Liver (tissue), 9 donors: Measurements from ENCODE around the gene LRRFIP1. TPM values are rescaled to one million over a fixed set of nuclear protein-coding genes. Genes with fewer than 3 reads are reported as not detected.

ENCODE experiments used
- DNase-seq: peaks from one replicate; pipeline ENCODE4 v3.0.0-alpha.2; 2017; ENCODE audit warnings: low spot score
- H3K27ac ChIP-seq, 2 donors: one replicate each; pipeline ENCODE4 v1.7.0; 2013; ENCODE audit warnings: inconsistent platforms in 2 of 2, low read length in 2 of 2, control low read depth in 1 of 2, low read depth in 1 of 2, mild to moderate bottlenecking in 1 of 2
- H3K27me3 ChIP-seq, 4 donors: one replicate each; pipeline versions ENCODE4 v1.6.1 to v1.7.0; 2013; ENCODE audit warnings: low read length in 3 of 4, inconsistent platforms in 1 of 4, mild to moderate bottlenecking in 1 of 4, moderate library complexity in 1 of 4; ENCODE audit not compliant: control insufficient read depth in 4 of 4, insufficient read depth in 4 of 4
- H3K36me3 ChIP-seq, 4 donors: one replicate each; pipeline versions ENCODE4 v1.6.1 to v1.7.0; 2013; ENCODE audit warnings: low read length in 3 of 4, mild to moderate bottlenecking in 3 of 4, low read depth in 1 of 4, moderate library complexity in 1 of 4; ENCODE audit not compliant: control insufficient read depth in 4 of 4, insufficient read depth in 3 of 4
- H3K4me1 ChIP-seq, 4 donors: one replicate each; pipeline versions ENCODE4 v1.6.1 to v1.7.0; 2013; ENCODE audit warnings: low read length in 3 of 4, mild to moderate bottlenecking in 3 of 4, moderate library complexity in 1 of 4; ENCODE audit not compliant: control insufficient read depth in 4 of 4, insufficient read depth in 4 of 4
- H3K4me3 ChIP-seq, 3 donors: one replicate each; pipeline versions ENCODE4 v1.6.1 to v1.7.0; 2013; ENCODE audit warnings: low read length in 3 of 3, control low read depth in 1 of 3, low read depth in 1 of 3, mild to moderate bottlenecking in 1 of 3
- H3K9ac ChIP-seq, 2 donors: one replicate each; pipeline ENCODE4 v1.7.0; 2013; ENCODE audit warnings: low read length in 2 of 2, mild to moderate bottlenecking in 2 of 2, moderate library complexity in 2 of 2, control low read depth in 1 of 2, low read depth in 1 of 2
- H3K9me3 ChIP-seq, 4 donors: one replicate each; pipeline versions ENCODE4 v1.6.1 to v1.7.0; 2013; ENCODE audit warnings: low read length in 3 of 4; ENCODE audit not compliant: control insufficient read depth in 4 of 4
- EGR1 ChIP-seq, 2 donors: IDR thresholded peaks; 2 replicates each; pipeline ENCODE4 v1.6.1; 2016 to 2018; ENCODE audit warnings: antibody characterized with exemption in 2 of 2, low read depth in 2 of 2
- FOXA1 ChIP-seq: IDR thresholded peaks from 2 replicates; pipeline ENCODE4 v1.6.1; 2016; ENCODE audit warnings: antibody characterized with exemption
- FOXA2 ChIP-seq: IDR thresholded peaks from 2 replicates; pipeline ENCODE4 v1.6.1; 2016; ENCODE audit warnings: antibody characterized with exemption
- GABPA ChIP-seq, 2 donors: IDR thresholded peaks in 1 of 2; conservative IDR thresholded peaks in 1 of 2; 2 replicates each; pipeline ENCODE4 v1.6.1; 2016; ENCODE audit warnings: antibody characterized with exemption in 2 of 2, mild to moderate bottlenecking in 1 of 2, moderate library complexity in 1 of 2
- HNF4A ChIP-seq, 2 donors: conservative IDR thresholded peaks; 2 replicates each; pipeline ENCODE4 v1.6.1; 2016; ENCODE audit warnings: antibody characterized with exemption in 2 of 2, mild to moderate bottlenecking in 2 of 2
- HNF4G ChIP-seq: IDR thresholded peaks from 2 replicates; pipeline ENCODE4 v1.6.1; 2016; ENCODE audit warnings: antibody characterized with exemption
- JUND ChIP-seq, 2 donors: IDR thresholded peaks; 2 replicates each; pipeline ENCODE4 v1.6.1; 2016; ENCODE audit warnings: antibody characterized with exemption in 2 of 2
- NR2F2 ChIP-seq: IDR thresholded peaks from 2 replicates; pipeline ENCODE4 v1.6.1; 2016; ENCODE audit warnings: antibody characterized with exemption
- RAD21 ChIP-seq, 2 donors: IDR thresholded peaks; 2 replicates each; pipeline ENCODE4 v1.6.1; 2016; ENCODE audit warnings: antibody characterized with exemption in 2 of 2, mild to moderate bottlenecking in 2 of 2
- RXRA ChIP-seq, 2 donors: IDR thresholded peaks; 2 replicates each; pipeline ENCODE4 v1.6.1; 2017 to 2018; ENCODE audit warnings: antibody characterized with exemption in 2 of 2, mild to moderate bottlenecking in 1 of 2
- SP1 ChIP-seq: IDR thresholded peaks from 2 replicates; pipeline ENCODE4 v1.6.1; 2018; ENCODE audit warnings: antibody characterized with exemption, mild to moderate bottlenecking
- TAF1 ChIP-seq: conservative IDR thresholded peaks from 2 replicates; pipeline ENCODE4 v1.6.1; 2016; ENCODE audit warnings: antibody characterized with exemption, mild to moderate bottlenecking
- YY1 ChIP-seq: IDR thresholded peaks from 2 replicates; pipeline ENCODE4 v1.6.1; 2016; ENCODE audit warnings: antibody characterized with exemption, mild to moderate bottlenecking
- WGBS: extraction: QIAGEN DNeasy Blood & Tissue Kit; methylation state at CpG from one replicate; pipeline ENCODE4 v1.1.7; 2013; 5-methylcytosine and 5-hydroxymethylcytosine counted together
- polyA plus RNA-seq, 2 donors: library from polyadenylated mRNA; stranded (reverse) in 1 of 2; unstranded in 1 of 2; fragments of 200-250 nt in 1 of 2; fragments of >200 nt in 1 of 2; fragmentation: Nextera tagmentation in 1 of 2; extraction: Ambion mirVana in 1 of 2; gene quantifications; one replicate each; pipeline versions ENCODE4 v1.2.1 to v1.2.3, GENCODE V29; 2013 to 2015
- total RNA-seq, 2 donors: library from RNA; depleted of rRNA; stranded (reverse); fragments of >200 nt; gene quantifications; one replicate each; pipeline ENCODE4 v1.2.3, GENCODE V29; 2014
- TF ChIP-seq, protein P1 (sequence below): IDR thresholded peaks from 2 replicates; pipeline ENCODE4 v1.6.1; 2016; ENCODE audit warnings: antibody characterized with exemption, mild to moderate bottlenecking
- TF ChIP-seq, protein P2 (sequence below): IDR thresholded peaks from 2 replicates; pipeline ENCODE4 v1.6.1; 2016; ENCODE audit warnings: antibody characterized with exemption
- TF ChIP-seq, protein P3 (sequence below): IDR thresholded peaks from 2 replicates; pipeline ENCODE4 v1.6.1; 2016; ENCODE audit warnings: antibody characterized with exemption
- TF ChIP-seq, protein P4 (sequence below): fragments of 150-350 bp; IDR thresholded peaks from 2 replicates; pipeline ENCODE4 v1.5.1; 2017; ENCODE audit warnings: improper control_type of control experiment, low read depth, low read length; ENCODE audit not compliant: missing input control
- TF ChIP-seq, protein P5 (sequence below): IDR thresholded peaks from 2 replicates; pipeline ENCODE4 v1.6.1; 2016; ENCODE audit warnings: antibody characterized with exemption
- donor health status: healthy.
- donor health status: healthy.
- donor health status: healthy.
- donor health status: healthy.
- donor health status: healthy.

LRRFIP1 gene
- total and polyA plus RNA-seq, 4 donors = 13.3 to 56.1 (median 39.1) TPM

DNA sequence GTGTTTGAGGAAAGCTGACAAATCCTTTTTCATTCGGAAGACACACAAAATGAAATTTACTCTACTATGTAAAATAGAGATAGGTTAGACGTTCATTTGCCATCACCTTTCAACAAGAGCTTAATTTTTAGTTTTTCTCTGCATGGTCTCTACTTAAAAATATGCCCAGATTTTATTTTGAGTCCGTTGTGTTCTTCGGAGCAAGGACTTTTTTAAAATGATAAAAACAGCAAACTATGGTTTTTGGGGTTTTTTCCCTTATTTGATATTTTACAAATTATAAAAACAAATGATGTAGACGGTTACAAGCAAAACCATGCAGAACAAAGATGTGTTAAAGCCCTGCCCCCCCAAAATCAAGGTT lies 117.8 kb downstream of the LRRFIP1 start:
- Histone ChIP-seq H3K9ac (peak overlapping the region in 1 of 2 donors; percentile 21), H3K27ac (no peak overlapping the region), H3K27me3 (no peaks in the 10 kb centered on the region), H3K4me3 (no peak overlapping the region), H3K36me3 (peaks cover 2 to 12% (median 6%) of the 10 kb centered on the region in 4 donors), H3K4me1 (peaks cover 13 to 37% (median 29%) of the 10 kb centered on the region in 4 donors), H3K9me3 (no peaks in the 10 kb centered on the region)
- TF ChIP-seq HNF4G (no peak), JUND (IDR thresholded peaks at IDR 0.05) (no peak), FOXA1 (no peak), RAD21 (IDR thresholded peaks at IDR 0.05) (no peak), SP1 (no peak), GABPA (IDR thresholded peaks at IDR 0.05 in 1 of 2, conservative IDR thresholded peaks at IDR 0.05 in 1 of 2) (no peak), TAF1 (no peak), YY1 (no peak), EGR1 (IDR thresholded peaks at IDR 0.05; ENCODE audit: low read depth in 2 of 2) (no peak), HNF4A (conservative IDR thresholded peaks at IDR 0.05) (no peak), RXRA (IDR thresholded peaks at IDR 0.05) (no peak), FOXA2 (no peak)
- TF ChIP-seq, protein P1, sequence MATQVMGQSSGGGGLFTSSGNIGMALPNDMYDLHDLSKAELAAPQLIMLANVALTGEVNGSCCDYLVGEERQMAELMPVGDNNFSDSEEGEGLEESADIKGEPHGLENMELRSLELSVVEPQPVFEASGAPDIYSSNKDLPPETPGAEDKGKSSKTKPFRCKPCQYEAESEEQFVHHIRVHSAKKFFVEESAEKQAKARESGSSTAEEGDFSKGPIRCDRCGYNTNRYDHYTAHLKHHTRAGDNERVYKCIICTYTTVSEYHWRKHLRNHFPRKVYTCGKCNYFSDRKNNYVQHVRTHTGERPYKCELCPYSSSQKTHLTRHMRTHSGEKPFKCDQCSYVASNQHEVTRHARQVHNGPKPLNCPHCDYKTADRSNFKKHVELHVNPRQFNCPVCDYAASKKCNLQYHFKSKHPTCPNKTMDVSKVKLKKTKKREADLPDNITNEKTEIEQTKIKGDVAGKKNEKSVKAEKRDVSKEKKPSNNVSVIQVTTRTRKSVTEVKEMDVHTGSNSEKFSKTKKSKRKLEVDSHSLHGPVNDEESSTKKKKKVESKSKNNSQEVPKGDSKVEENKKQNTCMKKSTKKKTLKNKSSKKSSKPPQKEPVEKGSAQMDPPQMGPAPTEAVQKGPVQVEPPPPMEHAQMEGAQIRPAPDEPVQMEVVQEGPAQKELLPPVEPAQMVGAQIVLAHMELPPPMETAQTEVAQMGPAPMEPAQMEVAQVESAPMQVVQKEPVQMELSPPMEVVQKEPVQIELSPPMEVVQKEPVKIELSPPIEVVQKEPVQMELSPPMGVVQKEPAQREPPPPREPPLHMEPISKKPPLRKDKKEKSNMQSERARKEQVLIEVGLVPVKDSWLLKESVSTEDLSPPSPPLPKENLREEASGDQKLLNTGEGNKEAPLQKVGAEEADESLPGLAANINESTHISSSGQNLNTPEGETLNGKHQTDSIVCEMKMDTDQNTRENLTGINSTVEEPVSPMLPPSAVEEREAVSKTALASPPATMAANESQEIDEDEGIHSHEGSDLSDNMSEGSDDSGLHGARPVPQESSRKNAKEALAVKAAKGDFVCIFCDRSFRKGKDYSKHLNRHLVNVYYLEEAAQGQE = no peak
- TF ChIP-seq, protein P2, sequence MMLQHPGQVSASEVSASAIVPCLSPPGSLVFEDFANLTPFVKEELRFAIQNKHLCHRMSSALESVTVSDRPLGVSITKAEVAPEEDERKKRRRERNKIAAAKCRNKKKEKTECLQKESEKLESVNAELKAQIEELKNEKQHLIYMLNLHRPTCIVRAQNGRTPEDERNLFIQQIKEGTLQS = no peak
- TF ChIP-seq, protein P3, sequence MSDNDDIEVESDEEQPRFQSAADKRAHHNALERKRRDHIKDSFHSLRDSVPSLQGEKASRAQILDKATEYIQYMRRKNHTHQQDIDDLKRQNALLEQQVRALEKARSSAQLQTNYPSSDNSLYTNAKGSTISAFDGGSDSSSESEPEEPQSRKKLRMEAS = no peak
- TF ChIP-seq, protein P4, sequence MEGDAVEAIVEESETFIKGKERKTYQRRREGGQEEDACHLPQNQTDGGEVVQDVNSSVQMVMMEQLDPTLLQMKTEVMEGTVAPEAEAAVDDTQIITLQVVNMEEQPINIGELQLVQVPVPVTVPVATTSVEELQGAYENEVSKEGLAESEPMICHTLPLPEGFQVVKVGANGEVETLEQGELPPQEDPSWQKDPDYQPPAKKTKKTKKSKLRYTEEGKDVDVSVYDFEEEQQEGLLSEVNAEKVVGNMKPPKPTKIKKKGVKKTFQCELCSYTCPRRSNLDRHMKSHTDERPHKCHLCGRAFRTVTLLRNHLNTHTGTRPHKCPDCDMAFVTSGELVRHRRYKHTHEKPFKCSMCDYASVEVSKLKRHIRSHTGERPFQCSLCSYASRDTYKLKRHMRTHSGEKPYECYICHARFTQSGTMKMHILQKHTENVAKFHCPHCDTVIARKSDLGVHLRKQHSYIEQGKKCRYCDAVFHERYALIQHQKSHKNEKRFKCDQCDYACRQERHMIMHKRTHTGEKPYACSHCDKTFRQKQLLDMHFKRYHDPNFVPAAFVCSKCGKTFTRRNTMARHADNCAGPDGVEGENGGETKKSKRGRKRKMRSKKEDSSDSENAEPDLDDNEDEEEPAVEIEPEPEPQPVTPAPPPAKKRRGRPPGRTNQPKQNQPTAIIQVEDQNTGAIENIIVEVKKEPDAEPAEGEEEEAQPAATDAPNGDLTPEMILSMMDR = no peak
- WGBS = 58% methylated on average over 5 of the region's 5 CpGs
- DNase-seq = no peak

DNA sequence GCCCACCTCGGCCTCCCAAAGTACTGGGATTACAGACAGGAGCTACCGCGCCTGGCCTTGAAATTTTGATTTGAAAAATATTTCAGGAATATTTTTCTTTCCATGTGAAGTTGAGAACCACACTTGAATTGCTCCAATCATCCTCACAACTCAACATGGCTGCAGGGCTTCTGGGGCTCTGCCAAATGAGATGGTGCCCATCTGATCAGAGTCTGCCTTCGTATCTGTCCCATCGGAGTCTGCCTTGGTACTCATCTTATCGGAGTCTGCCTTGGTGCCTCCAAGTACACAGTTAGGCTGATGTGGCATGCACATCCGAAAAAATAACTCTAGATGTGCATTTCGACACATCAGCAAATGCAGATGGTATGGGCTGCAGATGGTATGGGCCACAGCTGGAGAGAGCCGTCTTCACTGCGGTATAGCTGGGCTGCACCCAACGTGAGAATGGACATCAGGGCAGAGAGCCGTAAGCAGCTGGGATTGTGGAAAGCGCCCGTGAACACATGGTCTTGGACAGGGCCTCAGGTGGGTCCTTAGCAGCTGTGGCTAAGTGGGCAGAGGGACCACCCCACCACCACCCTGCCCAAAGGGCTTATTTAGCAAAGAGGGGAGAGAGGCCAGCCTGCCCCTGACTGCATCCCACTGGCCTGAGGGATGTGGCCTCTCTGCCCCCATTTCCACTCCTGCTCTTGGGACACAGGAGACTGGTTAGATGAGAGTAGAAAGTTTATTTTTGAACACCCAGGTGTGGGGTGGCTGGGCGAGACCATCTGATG lies 119.1 kb downstream of the LRRFIP1 start:
- no peak overlapping the region for H3K9ac ChIP-seq
- H3K27me3 ChIP-seq = no peaks in the 10 kb centered on the region
- no peaks in the 10 kb centered on the region for H3K9me3 ChIP-seq
- 91% methylated on average over 15 of the region's 15 CpGs for WGBS
- TF ChIP-seq, protein P3 = no peak
- TF ChIP-seq, protein P5, sequence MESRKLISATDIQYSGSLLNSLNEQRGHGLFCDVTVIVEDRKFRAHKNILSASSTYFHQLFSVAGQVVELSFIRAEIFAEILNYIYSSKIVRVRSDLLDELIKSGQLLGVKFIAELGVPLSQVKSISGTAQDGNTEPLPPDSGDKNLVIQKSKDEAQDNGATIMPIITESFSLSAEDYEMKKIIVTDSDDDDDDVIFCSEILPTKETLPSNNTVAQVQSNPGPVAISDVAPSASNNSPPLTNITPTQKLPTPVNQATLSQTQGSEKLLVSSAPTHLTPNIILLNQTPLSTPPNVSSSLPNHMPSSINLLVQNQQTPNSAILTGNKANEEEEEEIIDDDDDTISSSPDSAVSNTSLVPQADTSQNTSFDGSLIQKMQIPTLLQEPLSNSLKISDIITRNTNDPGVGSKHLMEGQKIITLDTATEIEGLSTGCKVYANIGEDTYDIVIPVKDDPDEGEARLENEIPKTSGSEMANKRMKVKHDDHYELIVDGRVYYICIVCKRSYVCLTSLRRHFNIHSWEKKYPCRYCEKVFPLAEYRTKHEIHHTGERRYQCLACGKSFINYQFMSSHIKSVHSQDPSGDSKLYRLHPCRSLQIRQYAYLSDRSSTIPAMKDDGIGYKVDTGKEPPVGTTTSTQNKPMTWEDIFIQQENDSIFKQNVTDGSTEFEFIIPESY = no peak
- TF ChIP-seq NR2F2 (no peak), FOXA2 (no peak), YY1 (no peak), TAF1 (no peak), RXRA (IDR thresholded peaks at IDR 0.05) (no peak), RAD21 (IDR thresholded peaks at IDR 0.05) (no peak), HNF4A (conservative IDR thresholded peaks at IDR 0.05) (no peak), SP1 (no peak)
- TF ChIP-seq, protein P1 = no peak
- peaks cover 2 to 20% (median 10%) of the 10 kb centered on the region in 4 donors for H3K36me3 ChIP-seq
- peaks cover 13 to 34% (median 28%) of the 10 kb centered on the region in 4 donors for H3K4me1 ChIP-seq
- H3K4me3 ChIP-seq = no peak overlapping the region
- no peak for DNase-seq
- H3K27ac ChIP-seq = no peak overlapping the region
